ENCODE measurements around the gene CTDSP1.

The CTDSP1 gene

GRCh38 chr2:218435003-218435982 lies 35.6 kb downstream of the CTDSP1 start:
- no peaks in the 10 kb centered on the region for H3K36me3 ChIP-seq (ENCODE audit: low read depth)
- DNase-seq (ENCODE audit: low spot score) (no peak), ATAC-seq (ENCODE audit: low read depth) (0 out of 3 replicates have a peak, but pooled peaks have one; percentile 11)
- H3K4me3 ChIP-seq (ENCODE audit: severe bottlenecking), result no peak overlapping the region
- H3K4me1 ChIP-seq (ENCODE audit: insufficient read depth, poor library complexity, severe bottlenecking), result no peaks in the 10 kb centered on the region
- TF ChIP-seq CTCF (IDR thresholded peaks at IDR 0.05; ENCODE audit: poor library complexity, severe bottlenecking), result no peak
- H3K9me3 ChIP-seq (ENCODE audit: severe bottlenecking), result no peaks in the 10 kb centered on the region
- H3K27me3 ChIP-seq (ENCODE audit: insufficient read depth, poor library complexity, severe bottlenecking), result no peaks in the 10 kb centered on the region
- no peak overlapping the region for H3K27ac ChIP-seq (ENCODE audit: poor library complexity, severe bottlenecking)

GRCh38 chr2:218436992-218437391 lies 37.3 kb downstream of the CTDSP1 start:
- Histone ChIP-seq H3K4me1 (ENCODE audit: insufficient read depth, poor library complexity, severe bottlenecking) (no peaks in the 10 kb centered on the region), H3K27me3 (ENCODE audit: insufficient read depth, poor library complexity, severe bottlenecking) (no peaks in the 10 kb centered on the region), H3K4me3 (ENCODE audit: severe bottlenecking) (no peak overlapping the region), H3K9me3 (ENCODE audit: severe bottlenecking) (no peaks in the 10 kb centered on the region), H3K27ac (ENCODE audit: poor library complexity, severe bottlenecking) (no peak overlapping the region), H3K36me3 (ENCODE audit: low read depth) (no peaks in the 10 kb centered on the region)
- DNase-seq (ENCODE audit: low spot score), result no peak
- ATAC-seq (ENCODE audit: low read depth), result no peak; the same call in 2 of the 3 replicates
- no peak for TF ChIP-seq CTCF (IDR thresholded peaks at IDR 0.05; ENCODE audit: poor library complexity, severe bottlenecking)

- Histone ChIP-seq H3K9me3 (ENCODE audit: severe bottlenecking) (no peaks in the 10 kb centered on the region), H3K36me3 (ENCODE audit: low read depth) (no peaks in the 10 kb centered on the region), H3K4me1 (ENCODE audit: insufficient read depth, poor library complexity, severe bottlenecking) (no peaks in the 10 kb centered on the region), H3K27me3 (ENCODE audit: insufficient read depth, poor library complexity, severe bottlenecking) (no peaks in the 10 kb centered on the region), H3K4me3 (ENCODE audit: severe bottlenecking) (no peak overlapping the region), H3K27ac (ENCODE audit: poor library complexity, severe bottlenecking) (no peak overlapping the region)
- DNase-seq (ENCODE audit: low spot score) (no peak), ATAC-seq (ENCODE audit: low read depth) (no peak)
- TF ChIP-seq CTCF (IDR thresholded peaks at IDR 0.05; ENCODE audit: poor library complexity, severe bottlenecking), result no peak
Measured at GRCh38 chr2:218437969-218438368, 38.3 kb downstream of the CTDSP1 start.

- H3K4me3 ChIP-seq (ENCODE audit: severe bottlenecking), result no peak overlapping the region
- no peak for DNase-seq (ENCODE audit: low spot score)
- H3K4me1 ChIP-seq (ENCODE audit: insufficient read depth, poor library complexity, severe bottlenecking), result no peaks in the 10 kb centered on the region
- ATAC-seq (ENCODE audit: low read depth), result no peak
- H3K9me3 ChIP-seq (ENCODE audit: severe bottlenecking), result no peaks in the 10 kb centered on the region
- no peak overlapping the region for H3K27ac ChIP-seq (ENCODE audit: poor library complexity, severe bottlenecking)
- no peak for TF ChIP-seq CTCF (IDR thresholded peaks at IDR 0.05; ENCODE audit: poor library complexity, severe bottlenecking)
- no peaks in the 10 kb centered on the region for H3K27me3 ChIP-seq (ENCODE audit: insufficient read depth, poor library complexity, severe bottlenecking)
- H3K36me3 ChIP-seq (ENCODE audit: low read depth), result no peaks in the 10 kb centered on the region
Measured at GRCh38 chr2:218438596-218438995, 38.9 kb downstream of the CTDSP1 start.

Data from RWPE2 (cell line).